ENCODE data around the gene VGLL4.

DNA sequence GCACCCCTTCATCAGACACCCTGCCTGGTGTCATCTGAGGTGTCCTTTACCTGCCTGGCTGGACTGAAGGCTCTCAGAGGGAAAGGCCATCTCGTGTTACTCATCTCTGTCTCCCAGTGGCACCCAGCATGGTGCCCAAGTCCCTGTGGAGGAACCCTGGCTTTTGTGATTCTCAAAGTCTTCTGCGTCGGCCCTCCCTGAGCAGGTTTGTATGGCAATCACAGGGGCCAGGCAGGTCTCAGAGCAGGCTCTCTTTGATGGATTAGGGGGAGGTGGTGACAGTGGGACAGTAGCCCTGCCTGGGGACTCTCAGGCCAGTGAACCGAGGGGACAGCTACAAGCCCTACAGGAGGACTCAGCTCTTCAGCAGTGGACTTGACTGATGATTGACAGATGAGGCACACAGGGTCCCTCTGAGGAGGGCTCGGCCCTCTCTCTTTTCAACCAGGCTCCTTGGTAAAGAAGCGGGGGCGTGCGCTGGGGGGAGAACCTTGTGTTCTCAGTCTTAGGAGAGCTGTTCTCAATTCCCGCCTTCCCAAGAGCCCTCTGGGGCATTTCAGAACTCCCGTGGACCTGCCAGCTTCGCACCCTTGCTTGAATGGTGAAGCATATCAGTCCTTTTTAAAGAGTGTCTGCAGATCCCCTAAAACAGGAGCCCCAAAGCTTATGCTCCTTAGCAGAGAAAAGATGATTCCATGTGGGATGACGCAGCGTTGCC lies 108.3 kb downstream of the VGLL4 start:
- TF ChIP-seq, protein P1, sequence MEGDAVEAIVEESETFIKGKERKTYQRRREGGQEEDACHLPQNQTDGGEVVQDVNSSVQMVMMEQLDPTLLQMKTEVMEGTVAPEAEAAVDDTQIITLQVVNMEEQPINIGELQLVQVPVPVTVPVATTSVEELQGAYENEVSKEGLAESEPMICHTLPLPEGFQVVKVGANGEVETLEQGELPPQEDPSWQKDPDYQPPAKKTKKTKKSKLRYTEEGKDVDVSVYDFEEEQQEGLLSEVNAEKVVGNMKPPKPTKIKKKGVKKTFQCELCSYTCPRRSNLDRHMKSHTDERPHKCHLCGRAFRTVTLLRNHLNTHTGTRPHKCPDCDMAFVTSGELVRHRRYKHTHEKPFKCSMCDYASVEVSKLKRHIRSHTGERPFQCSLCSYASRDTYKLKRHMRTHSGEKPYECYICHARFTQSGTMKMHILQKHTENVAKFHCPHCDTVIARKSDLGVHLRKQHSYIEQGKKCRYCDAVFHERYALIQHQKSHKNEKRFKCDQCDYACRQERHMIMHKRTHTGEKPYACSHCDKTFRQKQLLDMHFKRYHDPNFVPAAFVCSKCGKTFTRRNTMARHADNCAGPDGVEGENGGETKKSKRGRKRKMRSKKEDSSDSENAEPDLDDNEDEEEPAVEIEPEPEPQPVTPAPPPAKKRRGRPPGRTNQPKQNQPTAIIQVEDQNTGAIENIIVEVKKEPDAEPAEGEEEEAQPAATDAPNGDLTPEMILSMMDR (IDR thresholded peaks at IDR 0.05) = no peak
- TF ChIP-seq EZH2 (IDR thresholded peaks at IDR 0.05) (no peak), EZH2phosphoT487 (IDR thresholded peaks at IDR 0.05) (no peak)

Data from neural progenitor cell (in vitro differentiated cells).